NOMO-1 treated with DMSO at 0.1 percent for 48 hours (cell line): ENCODE measurements around the gene DNA2.
"Not testable (repeated sequence)": the region's sequence is repeated elsewhere in the genome, so short reads cannot be mapped to it uniquely, and the experiment has no call there.

Experiments
- DNase-seq: peaks from one replicate; lab custom pipeline; 2025; ENCODE audit not compliant: unreplicated experiment; lab: John Stamatoyannopoulos, UW

Gene DNA2

GRCh38 chr10:68471586-68472408, at the start of gene DNA2:
TSS of gene DNA2 (minus strand) at chr10:68471973. CDS start at chr10:68471864, 109 bp downstream.
- DNase-seq, result peak; percentile 63

- DNase-seq, result not testable (repeated sequence)
Measured at GRCh38 chr10:68518609-68519008, 46.8 kb upstream of the DNA2 start.

- no peak for DNase-seq
Measured at GRCh38 chr10:68517188-68517587, 45.4 kb upstream of the DNA2 start.

GRCh38 chr10:68516766-68517165, 45.0 kb upstream of the DNA2 start:
- no peak for DNase-seq

GRCh38 chr10:68516216-68516615, 44.4 kb upstream of the DNA2 start:
- not testable (repeated sequence) for DNase-seq

- no peak for DNase-seq
Measured at GRCh38 chr10:68508090-68508489, 36.3 kb upstream of the DNA2 start.

GRCh38 chr10:68506411-68506810, 34.6 kb upstream of the DNA2 start:
- no peak for DNase-seq

- no peak for DNase-seq
Measured at GRCh38 chr10:68502846-68503245, 31.1 kb upstream of the DNA2 start.

- DNase-seq, result no peak
Measured at GRCh38 chr10:68501691-68502090, 29.9 kb upstream of the DNA2 start.

- no peak for DNase-seq
Measured at GRCh38 chr10:68499544-68499943, 27.8 kb upstream of the DNA2 start.

GRCh38 chr10:68496072-68496471, 24.3 kb upstream of the DNA2 start:
- no peak for DNase-seq

- DNase-seq, result peak; percentile 64
Measured at GRCh38 chr10:68492118-68492517, 20.3 kb upstream of the DNA2 start.

- DNase-seq, result no peak
Measured at GRCh38 chr10:68489919-68490318, 18.1 kb upstream of the DNA2 start.

GRCh38 chr10:68474021-68474420, 2.2 kb upstream of the DNA2 start:
- DNase-seq, result no peak

- peak; percentile 13 for DNase-seq
Measured at GRCh38 chr10:68471063-68471585, 649 bp downstream of the DNA2 start.

- DNase-seq, result no peak
Measured at GRCh38 chr10:68470300-68470699, 1.5 kb downstream of the DNA2 start.

GRCh38 chr10:68469838-68470237, 1.9 kb downstream of the DNA2 start:
- DNase-seq, result no peak

- DNase-seq, result not testable (repeated sequence)
Measured at GRCh38 chr10:68464729-68465128, 7.0 kb downstream of the DNA2 start.

- no peak for DNase-seq
Measured at GRCh38 chr10:68463365-68464093, 8.2 kb downstream of the DNA2 start.

GRCh38 chr10:68462536-68462935, 9.2 kb downstream of the DNA2 start:
- no peak for DNase-seq

GRCh38 chr10:68461032-68461431, 10.7 kb downstream of the DNA2 start:
- DNase-seq, result no peak

- DNase-seq, result not testable (repeated sequence)
Measured at GRCh38 chr10:68449698-68450097, 22.1 kb downstream of the DNA2 start.
